Right lobe of liver (tissue), 6 donors: ENCODE results near the gene C6orf132. TPM values are rescaled to one million over a fixed set of nuclear protein-coding genes. Genes with fewer than 3 reads are reported as not detected.
"Not testable (repeated sequence)": the region's sequence is repeated elsewhere in the genome, so short reads cannot be mapped to it uniquely, and the experiment has no call there.

Experiments
- ATAC-seq, 4 donors: fragments of 200-7000 bp; cut with Tn5 transposase; one replicate each; pipeline ENCODE4 v1.9.1; 2020; ENCODE audit warnings: mild to moderate bottlenecking in 4 of 4, moderate library complexity in 4 of 4
- DNase-seq, 3 donors: peaks; one replicate each; pipeline ENCODE4 v3.0.0-alpha.2; 2020
- H3K27ac ChIP-seq, 3 donors: fragments of 200-600 bp; one replicate each; pipeline ENCODE4 v1.8.0; 2022
- H3K27me3 ChIP-seq, 2 donors: fragments of 200-600 bp; one replicate each; pipeline ENCODE4 v1.8.0; 2022
- H3K36me3 ChIP-seq, 4 donors: fragments of 200-600 bp; sonication (generic) in 1 of 4; one replicate each; pipeline versions ENCODE4 v1.5.1 to v1.8.0; 2017 to 2022; ENCODE audit warnings: control low read depth in 1 of 4
- H3K4me1 ChIP-seq, 4 donors: fragments of 200-600 bp; sonication (generic) in 1 of 4; one replicate each; pipeline versions ENCODE4 v1.5.1 to v1.8.0; 2017 to 2022; ENCODE audit warnings: control low read depth in 1 of 4
- H3K4me3 ChIP-seq, 3 donors: fragments of 200-600 bp; one replicate each; pipeline ENCODE4 v1.8.0; 2022
- H3K9me3 ChIP-seq, 4 donors: fragments of 200-600 bp; sonication (generic) in 1 of 4; one replicate each; pipeline versions ENCODE4 v1.5.1 to v1.8.0; 2017 to 2022; ENCODE audit warnings: control low read depth in 1 of 4
- CTCF ChIP-seq, 4 donors: fragments of 200-600 bp in 3 of 4; fragments of 450-650 bp in 1 of 4; IDR thresholded peaks; one replicate each; pipeline versions ENCODE4 v1.5.1 to v1.8.0; 2016 to 2022; ENCODE audit warnings: antibody characterized with exemption in 4 of 4, mild to moderate bottlenecking in 2 of 4
- POLR2A ChIP-seq: fragments of 450-650 bp; IDR thresholded peaks from one replicate; pipeline ENCODE4 v1.6.1; 2017; ENCODE audit warnings: antibody characterized with exemption, mild to moderate bottlenecking
- WGBS: methylation state at CpG from one replicate; pipeline ENCODE4 v1.1.6; 2018; ENCODE audit warnings: low coverage, low lambda C conversion rate; ENCODE audit not compliant: insufficient coverage; ENCODE audit errors: missing lambda C conversion rate; 5-methylcytosine and 5-hydroxymethylcytosine counted together
- intact Hi-C, 2 donors: fragments of 100-400 bp; cut with DNase I; formaldehyde crosslinking; loops; one replicate each; pipeline versions ENCODE4 v1.11.2 to v1.14.1; 2022
- total RNA-seq, 6 experiments: library from RNA; depleted of rRNA in 2 of 6; stranded (reverse); fragments of >200 nt in 2 of 6; fragmentation: NEBNext Ultra II Directional in 3 of 6; extraction: Animal tissue kit (Norgen Biotek cat#: 25700) in 3 of 6; gene quantifications; one replicate each; pipeline versions ENCODE4 v1.1.0 to v1.2.4, GENCODE V29; 2016 to 2023
- donor health status: DM: no; HTN: yes; CAD: no.
- donor health status: DM: no; HTN: no; CAD: no.
- donor health status: DM: no; HTN: no; CAD: no.
- donor health status: DM: no; HTN: yes; CAD: no.
- donor health status: DM: no; HTN: yes; CAD: no.

The C6orf132 gene
- total RNA-seq, 6 experiments from 2014 or later, result 0.07 to 0.74 (median 0.34) TPM

- Histone ChIP-seq H3K27ac (no peak overlapping the region), H3K27me3 (no peaks in the 10 kb centered on the region), H3K9me3 (no peaks in the 10 kb centered on the region), H3K4me1 (no peaks in the 10 kb centered on the region), H3K4me3 (no peak overlapping the region), H3K36me3 (no peaks in the 10 kb centered on the region)
- ATAC-seq, result no peak
- intact Hi-C loops, result no loop called here
- DNase-seq, result no peak
- no peak for TF ChIP-seq POLR2A
- no peak for TF ChIP-seq CTCF (IDR thresholded peaks at IDR 0.05)
- 74% methylated on average over 4 of the region's 5 CpGs for WGBS
Measured at GRCh38 chr6:42153921-42154320, 11.5 kb upstream of the C6orf132 start.

GRCh38 chr6:42152528-42153213 lies 10.3 kb upstream of the C6orf132 start:
- ATAC-seq, H3K4me1 ChIP-seq, H3K36me3 ChIP-seq, intact Hi-C loops, H3K9me3 ChIP-seq, H3K4me3 ChIP-seq, H3K27ac ChIP-seq, DNase-seq, H3K27me3 ChIP-seq: not testable (repeated sequence)
- WGBS, result 65% methylated on average over 3 of the region's 4 CpGs

GRCh38 chr6:42152024-42152423 lies 9.6 kb upstream of the C6orf132 start:
- Histone ChIP-seq H3K4me1 (no peaks in the 10 kb centered on the region), H3K27me3 (no peaks in the 10 kb centered on the region), H3K9me3 (no peaks in the 10 kb centered on the region), H3K4me3 (no peak overlapping the region), H3K27ac (no peak overlapping the region), H3K36me3 (no peaks in the 10 kb centered on the region)
- 81% methylated on average over 5 of the region's 8 CpGs for WGBS
- TF ChIP-seq CTCF (IDR thresholded peaks at IDR 0.05) (no peak), POLR2A (no peak)
- no peak for DNase-seq
- ATAC-seq, result no peak
- intact Hi-C loops, result no loop called here

GRCh38 chr6:42150254-42150653 lies 7.8 kb upstream of the C6orf132 start:
- ATAC-seq (no peak), DNase-seq (no peak)
- WGBS, result 58% methylated on average over 8 of the region's 8 CpGs
- Histone ChIP-seq H3K27me3 (no peaks in the 10 kb centered on the region), H3K27ac (no peak overlapping the region), H3K4me1 (no peaks in the 10 kb centered on the region), H3K36me3 (no peaks in the 10 kb centered on the region), H3K4me3 (no peak overlapping the region), H3K9me3 (no peaks in the 10 kb centered on the region)
- TF ChIP-seq POLR2A (no peak), CTCF (IDR thresholded peaks at IDR 0.05) (no peak)
- intact Hi-C loops, result no loop called here

GRCh38 chr6:42148058-42148457 lies 5.6 kb upstream of the C6orf132 start:
- no peak for ATAC-seq
- Histone ChIP-seq H3K9me3 (no peaks in the 10 kb centered on the region), H3K4me1 (no peaks in the 10 kb centered on the region), H3K36me3 (no peaks in the 10 kb centered on the region), H3K27ac (no peak overlapping the region), H3K27me3 (no peaks in the 10 kb centered on the region), H3K4me3 (no peak overlapping the region)
- no peak for TF ChIP-seq CTCF (IDR thresholded peaks at IDR 0.05)
- no peak for TF ChIP-seq POLR2A
- intact Hi-C loops, result no loop called here
- WGBS, result 50% methylated on average over 2 of the region's 3 CpGs
- no peak for DNase-seq
